ENCODE data around the gene ABRAXAS1. TPM values are rescaled to one million over a fixed set of nuclear protein-coding genes. Genes with fewer than 3 reads are reported as not detected.
A peak's percentile ranks its signal among the peaks of the same experiment; 100 is the strongest.

Gene ABRAXAS1
- total and polyA plus RNA-seq, 2 of the 13 experiments (the other 11 are each of a cell fraction or from before 2014, with no cell fraction given): 14.1 to 14.7 TPM

- TF ChIP-seq PBX2 (CRISPR knock-in tag; IDR thresholded peaks at IDR 0.05) (peak; percentile 33), NAIF1 (CRISPR knock-in tag; IDR thresholded peaks at IDR 0.05; ENCODE audit: borderline replicate concordance) (peak; percentile 57; the same call in 1 of the 2 replicates), ATF1 (CRISPR knock-in tag; IDR thresholded peaks at IDR 0.05) (peak; percentile 78), ZNF282 (IDR thresholded peaks at IDR 0.05; ENCODE audit: partially characterized antibody) (no peak), PRPF4 (IDR thresholded peaks at IDR 0.05; ENCODE audit: low read depth, low read length, poor library complexity, severe bottlenecking) (peak; percentile 59), KDM4B (CRISPR knock-in tag; IDR thresholded peaks at IDR 0.05) (peak; percentile 92), ZNF556 (CRISPR knock-in tag; IDR thresholded peaks at IDR 0.05; ENCODE audit: borderline replicate concordance) (peak; percentile 90; the same call in 1 of the 2 replicates), GTF2F1 (IDR thresholded peaks at IDR 0.05; ENCODE audit: low read length) (peak; percentile 22; the same call in 1 of the 2 replicates), DZIP1 (CRISPR knock-in tag; IDR thresholded peaks at IDR 0.05) (no peak; the same call in 1 of the 2 replicates), EHMT2 (IDR thresholded peaks at IDR 0.05; ENCODE audit: borderline replicate concordance, low read depth, low read length) (peak; percentile 74; the same call in 1 of the 2 replicates), ZNF761 (CRISPR knock-in tag; conservative IDR thresholded peaks at IDR 0.05) (peak; percentile 67; the same call in 1 of the 2 replicates), JUN (CRISPR knock-in tag; IDR thresholded peaks at IDR 0.05) (peak; percentile 26; the same call in 1 of the 2 replicates)
- TF ChIP-seq, protein P1, sequence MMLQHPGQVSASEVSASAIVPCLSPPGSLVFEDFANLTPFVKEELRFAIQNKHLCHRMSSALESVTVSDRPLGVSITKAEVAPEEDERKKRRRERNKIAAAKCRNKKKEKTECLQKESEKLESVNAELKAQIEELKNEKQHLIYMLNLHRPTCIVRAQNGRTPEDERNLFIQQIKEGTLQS (CRISPR knock-in tag; IDR thresholded peaks at IDR 0.05): peak; percentile 51
- TF ChIP-seq, protein P2, sequence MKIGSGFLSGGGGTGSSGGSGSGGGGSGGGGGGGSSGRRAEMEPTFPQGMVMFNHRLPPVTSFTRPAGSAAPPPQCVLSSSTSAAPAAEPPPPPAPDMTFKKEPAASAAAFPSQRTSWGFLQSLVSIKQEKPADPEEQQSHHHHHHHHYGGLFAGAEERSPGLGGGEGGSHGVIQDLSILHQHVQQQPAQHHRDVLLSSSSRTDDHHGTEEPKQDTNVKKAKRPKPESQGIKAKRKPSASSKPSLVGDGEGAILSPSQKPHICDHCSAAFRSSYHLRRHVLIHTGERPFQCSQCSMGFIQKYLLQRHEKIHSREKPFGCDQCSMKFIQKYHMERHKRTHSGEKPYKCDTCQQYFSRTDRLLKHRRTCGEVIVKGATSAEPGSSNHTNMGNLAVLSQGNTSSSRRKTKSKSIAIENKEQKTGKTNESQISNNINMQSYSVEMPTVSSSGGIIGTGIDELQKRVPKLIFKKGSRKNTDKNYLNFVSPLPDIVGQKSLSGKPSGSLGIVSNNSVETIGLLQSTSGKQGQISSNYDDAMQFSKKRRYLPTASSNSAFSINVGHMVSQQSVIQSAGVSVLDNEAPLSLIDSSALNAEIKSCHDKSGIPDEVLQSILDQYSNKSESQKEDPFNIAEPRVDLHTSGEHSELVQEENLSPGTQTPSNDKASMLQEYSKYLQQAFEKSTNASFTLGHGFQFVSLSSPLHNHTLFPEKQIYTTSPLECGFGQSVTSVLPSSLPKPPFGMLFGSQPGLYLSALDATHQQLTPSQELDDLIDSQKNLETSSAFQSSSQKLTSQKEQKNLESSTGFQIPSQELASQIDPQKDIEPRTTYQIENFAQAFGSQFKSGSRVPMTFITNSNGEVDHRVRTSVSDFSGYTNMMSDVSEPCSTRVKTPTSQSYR (CRISPR knock-in tag; IDR thresholded peaks at IDR 0.05; ENCODE audit: borderline replicate concordance): no peak
- TF ChIP-seq, protein P3, sequence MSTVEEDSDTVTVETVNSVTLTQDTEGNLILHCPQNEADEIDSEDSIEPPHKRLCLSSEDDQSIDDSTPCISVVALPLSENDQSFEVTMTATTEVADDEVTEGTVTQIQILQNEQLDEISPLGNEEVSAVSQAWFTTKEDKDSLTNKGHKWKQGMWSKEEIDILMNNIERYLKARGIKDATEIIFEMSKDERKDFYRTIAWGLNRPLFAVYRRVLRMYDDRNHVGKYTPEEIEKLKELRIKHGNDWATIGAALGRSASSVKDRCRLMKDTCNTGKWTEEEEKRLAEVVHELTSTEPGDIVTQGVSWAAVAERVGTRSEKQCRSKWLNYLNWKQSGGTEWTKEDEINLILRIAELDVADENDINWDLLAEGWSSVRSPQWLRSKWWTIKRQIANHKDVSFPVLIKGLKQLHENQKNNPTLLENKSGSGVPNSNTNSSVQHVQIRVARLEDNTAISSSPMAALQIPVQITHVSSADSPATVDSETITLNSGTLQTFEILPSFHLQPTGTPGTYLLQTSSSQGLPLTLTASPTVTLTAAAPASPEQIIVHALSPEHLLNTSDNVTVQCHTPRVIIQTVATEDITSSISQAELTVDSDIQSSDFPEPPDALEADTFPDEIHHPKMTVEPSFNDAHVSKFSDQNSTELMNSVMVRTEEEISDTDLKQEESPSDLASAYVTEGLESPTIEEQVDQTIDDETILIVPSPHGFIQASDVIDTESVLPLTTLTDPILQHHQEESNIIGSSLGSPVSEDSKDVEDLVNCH (CRISPR knock-in tag; IDR thresholded peaks at IDR 0.05): 0 out of 2 replicates have a peak, but pooled peaks have one; percentile 59
- TF ChIP-seq, protein P4, sequence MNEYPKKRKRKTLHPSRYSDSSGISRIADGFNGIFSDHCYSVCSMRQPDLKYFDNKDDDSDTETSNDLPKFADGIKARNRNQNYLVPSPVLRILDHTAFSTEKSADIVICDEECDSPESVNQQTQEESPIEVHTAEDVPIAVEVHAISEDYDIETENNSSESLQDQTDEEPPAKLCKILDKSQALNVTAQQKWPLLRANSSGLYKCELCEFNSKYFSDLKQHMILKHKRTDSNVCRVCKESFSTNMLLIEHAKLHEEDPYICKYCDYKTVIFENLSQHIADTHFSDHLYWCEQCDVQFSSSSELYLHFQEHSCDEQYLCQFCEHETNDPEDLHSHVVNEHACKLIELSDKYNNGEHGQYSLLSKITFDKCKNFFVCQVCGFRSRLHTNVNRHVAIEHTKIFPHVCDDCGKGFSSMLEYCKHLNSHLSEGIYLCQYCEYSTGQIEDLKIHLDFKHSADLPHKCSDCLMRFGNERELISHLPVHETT (CRISPR knock-in tag; conservative IDR thresholded peaks at IDR 0.05): peak; percentile 86
Observed at GRCh38 chr4:83455281-83456183, 29.4 kb downstream of the ABRAXAS1 start, which contains the start of the genes HELQ and MRPS18C (continued).

Data from HepG2 (cell line).